ENCODE measurements around the gene CDH13.

DNA sequence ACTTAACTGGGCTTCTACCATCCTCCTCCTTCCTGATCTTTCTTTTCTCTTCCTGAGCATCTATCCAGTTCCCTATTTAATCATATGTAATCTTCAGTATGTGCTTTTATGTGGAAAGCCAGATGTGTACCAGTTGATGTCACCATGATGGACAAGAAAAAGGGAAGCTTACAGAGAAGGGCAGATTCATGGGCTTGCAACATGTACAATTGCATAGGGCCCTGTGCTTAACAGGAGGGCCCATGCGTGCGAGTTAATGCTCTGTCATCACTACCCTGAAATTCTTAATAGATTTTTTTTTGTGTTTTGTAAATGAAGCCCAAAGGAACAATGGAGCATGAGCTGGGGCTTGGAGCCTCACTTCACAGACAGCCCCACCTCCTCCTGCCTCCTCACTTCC, 124.3 kb downstream of the CDH13 start:
- TF ChIP-seq, protein P1, sequence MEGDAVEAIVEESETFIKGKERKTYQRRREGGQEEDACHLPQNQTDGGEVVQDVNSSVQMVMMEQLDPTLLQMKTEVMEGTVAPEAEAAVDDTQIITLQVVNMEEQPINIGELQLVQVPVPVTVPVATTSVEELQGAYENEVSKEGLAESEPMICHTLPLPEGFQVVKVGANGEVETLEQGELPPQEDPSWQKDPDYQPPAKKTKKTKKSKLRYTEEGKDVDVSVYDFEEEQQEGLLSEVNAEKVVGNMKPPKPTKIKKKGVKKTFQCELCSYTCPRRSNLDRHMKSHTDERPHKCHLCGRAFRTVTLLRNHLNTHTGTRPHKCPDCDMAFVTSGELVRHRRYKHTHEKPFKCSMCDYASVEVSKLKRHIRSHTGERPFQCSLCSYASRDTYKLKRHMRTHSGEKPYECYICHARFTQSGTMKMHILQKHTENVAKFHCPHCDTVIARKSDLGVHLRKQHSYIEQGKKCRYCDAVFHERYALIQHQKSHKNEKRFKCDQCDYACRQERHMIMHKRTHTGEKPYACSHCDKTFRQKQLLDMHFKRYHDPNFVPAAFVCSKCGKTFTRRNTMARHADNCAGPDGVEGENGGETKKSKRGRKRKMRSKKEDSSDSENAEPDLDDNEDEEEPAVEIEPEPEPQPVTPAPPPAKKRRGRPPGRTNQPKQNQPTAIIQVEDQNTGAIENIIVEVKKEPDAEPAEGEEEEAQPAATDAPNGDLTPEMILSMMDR (IDR thresholded peaks at IDR 0.05; ENCODE audit: low read length), result no peak
- TF ChIP-seq EZH2 (optimal IDR thresholded peaks at IDR 0.05; ENCODE audit: low read depth, low read length), result no peak
